ENCODE results near the gene PDE4D. TPM values are rescaled to one million over a fixed set of nuclear protein-coding genes. Genes with fewer than 3 reads are reported as not detected.

The PDE4D gene
- total and polyA plus RNA-seq, 2 donors (not counting 1 experiment from before 2014, with no cell fraction given): 14.9 to 171 TPM

DNA sequence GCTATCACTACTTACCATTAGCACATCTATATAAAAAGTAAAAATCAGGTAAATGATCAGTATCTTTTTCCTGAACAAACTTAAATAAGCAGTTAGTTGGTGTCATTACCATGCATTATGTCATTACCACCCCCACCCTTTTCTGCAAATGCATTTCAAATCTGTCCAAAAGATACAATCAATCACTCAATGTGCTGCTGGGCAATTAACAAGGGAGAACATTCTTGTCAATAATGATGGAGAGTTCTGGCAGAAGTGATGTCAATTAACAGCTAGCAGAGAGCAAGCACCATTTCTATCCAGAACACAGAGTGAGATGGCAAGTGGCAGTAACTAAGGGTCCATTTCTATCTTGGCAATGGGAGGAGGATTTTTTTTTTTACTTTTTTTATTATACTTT, 3.5 kb upstream of the PDE4D start:
- H3K27ac ChIP-seq (ENCODE audit: low read length in 2 of 2): no peak overlapping the region
- ChIA-PET CTCF (no interaction called here), POLR2A (no interaction called here)
- no peak overlapping the region for H3K27ac Mint-ChIP-seq
- H4K20me1 ChIP-seq (ENCODE audit: control insufficient read depth, insufficient read depth, low read length, poor library complexity, severe bottlenecking): no peaks in the 10 kb centered on the region
- intact Hi-C loops (cut with micrococcal nuclease): no loop called here
- ATAC-seq (ENCODE audit: low read depth): no peak
- H3K9ac ChIP-seq (ENCODE audit: low read length): no peak overlapping the region
- TF ChIP-seq, protein P1, sequence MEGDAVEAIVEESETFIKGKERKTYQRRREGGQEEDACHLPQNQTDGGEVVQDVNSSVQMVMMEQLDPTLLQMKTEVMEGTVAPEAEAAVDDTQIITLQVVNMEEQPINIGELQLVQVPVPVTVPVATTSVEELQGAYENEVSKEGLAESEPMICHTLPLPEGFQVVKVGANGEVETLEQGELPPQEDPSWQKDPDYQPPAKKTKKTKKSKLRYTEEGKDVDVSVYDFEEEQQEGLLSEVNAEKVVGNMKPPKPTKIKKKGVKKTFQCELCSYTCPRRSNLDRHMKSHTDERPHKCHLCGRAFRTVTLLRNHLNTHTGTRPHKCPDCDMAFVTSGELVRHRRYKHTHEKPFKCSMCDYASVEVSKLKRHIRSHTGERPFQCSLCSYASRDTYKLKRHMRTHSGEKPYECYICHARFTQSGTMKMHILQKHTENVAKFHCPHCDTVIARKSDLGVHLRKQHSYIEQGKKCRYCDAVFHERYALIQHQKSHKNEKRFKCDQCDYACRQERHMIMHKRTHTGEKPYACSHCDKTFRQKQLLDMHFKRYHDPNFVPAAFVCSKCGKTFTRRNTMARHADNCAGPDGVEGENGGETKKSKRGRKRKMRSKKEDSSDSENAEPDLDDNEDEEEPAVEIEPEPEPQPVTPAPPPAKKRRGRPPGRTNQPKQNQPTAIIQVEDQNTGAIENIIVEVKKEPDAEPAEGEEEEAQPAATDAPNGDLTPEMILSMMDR (IDR thresholded peaks at IDR 0.05): no peak
- H3K9me3 ChIP-seq (ENCODE audit: control extremely low read depth in 1 of 3, control insufficient read depth in 2 of 3, insufficient read depth in 1 of 3, low read length in 2 of 3): peaks cover 0 to 6% (median 0%) of the 10 kb centered on the region in 3 donors
- H3K36me3 ChIP-seq (replicated peaks in 1 of 2; ENCODE audit: control extremely low read depth in 1 of 2, control insufficient read depth in 1 of 2, extremely low read depth in 1 of 2, insufficient read depth in 2 of 2, low read length in 1 of 2): no peaks in the 10 kb centered on the region
- no peak overlapping the region for H3K4me2 ChIP-seq (replicated peaks; ENCODE audit: low read depth, low read length, poor library complexity, severe bottlenecking)
- H3K4me3 Mint-ChIP-seq: no peak overlapping the region
- peaks cover 12% of the 10 kb centered on the region for H3K4me1 Mint-ChIP-seq
- H3K27me3 Mint-ChIP-seq: peaks cover 51% of the 10 kb centered on the region
- no peaks in the 10 kb centered on the region for H3K79me2 ChIP-seq (ENCODE audit: control insufficient read depth, insufficient read depth, low read length)
- no peak for DNase-seq
- peaks cover 0 to 26% (median 19%) of the 10 kb centered on the region in 4 experiments for H3K27me3 ChIP-seq (replicated peaks in 1 of 4; ENCODE audit: control extremely low read depth in 1 of 4, control insufficient read depth in 3 of 4, insufficient read depth in 4 of 4, low read length in 3 of 4)
- no peak overlapping the region for H2AFZ ChIP-seq (ENCODE audit: insufficient read depth, low read depth, low read length, poor library complexity, severe bottlenecking)
- no peaks in the 10 kb centered on the region for H3K9me3 Mint-ChIP-seq (ENCODE audit: insufficient read depth)
- H3K4me3 ChIP-seq (ENCODE audit: control extremely low read depth in 1 of 5, extremely low read depth in 1 of 5, insufficient read depth in 1 of 5, low read depth in 2 of 5, low read length in 4 of 5): no peak overlapping the region
- peaks cover 8 to 17% of the 10 kb centered on the region in 2 donors for H3K4me1 ChIP-seq (ENCODE audit: control insufficient read depth in 2 of 2, insufficient read depth in 2 of 2, low read length in 2 of 2)

DNA sequence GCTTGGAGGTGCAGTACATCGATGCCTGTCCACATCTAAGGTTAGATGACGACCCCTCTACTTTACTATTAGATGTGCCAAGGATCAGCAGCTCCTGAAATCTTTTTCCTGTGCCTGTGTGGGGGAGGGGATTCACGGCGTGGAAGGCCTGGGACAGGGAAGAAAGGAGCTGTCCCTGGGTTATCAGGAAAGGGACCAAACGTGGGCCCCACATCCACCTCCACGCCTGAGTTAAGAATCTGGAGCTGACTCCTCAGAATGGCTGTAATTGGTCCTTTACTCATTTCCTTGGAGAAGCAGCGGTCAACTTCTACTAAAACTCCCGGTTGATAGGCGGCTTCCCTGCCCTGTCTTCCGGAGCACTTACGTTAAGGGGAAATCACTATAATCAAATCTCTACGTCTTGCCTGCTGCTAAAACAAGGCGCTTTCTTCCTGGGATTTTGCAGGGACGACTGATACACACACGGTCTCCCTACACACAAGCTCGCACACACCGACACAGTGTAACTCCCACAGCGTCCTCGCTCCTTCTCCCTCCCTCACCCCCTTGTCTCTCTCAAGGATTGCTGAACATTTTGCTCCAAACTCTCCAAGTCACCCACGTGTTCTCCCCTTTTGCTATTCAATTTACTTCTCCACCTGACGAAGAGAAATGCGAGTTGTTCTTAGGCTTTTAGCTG, 1.4 kb downstream of the PDE4D start:
- ChIA-PET CTCF (no interaction called here), POLR2A (no interaction called here)
- H3K9me3 Mint-ChIP-seq (ENCODE audit: insufficient read depth): no peaks in the 10 kb centered on the region
- Histone ChIP-seq H3K4me1 (ENCODE audit: control insufficient read depth in 2 of 2, insufficient read depth in 2 of 2, low read length in 2 of 2) (peaks cover 8 to 17% of the 10 kb centered on the region in 2 donors), H3K4me3 (ENCODE audit: control extremely low read depth in 1 of 5, extremely low read depth in 1 of 5, insufficient read depth in 1 of 5, low read depth in 2 of 5, low read length in 4 of 5) (no peak overlapping the region), H3K27ac (ENCODE audit: low read length in 2 of 2) (no peak overlapping the region), H3K79me2 (ENCODE audit: control insufficient read depth, insufficient read depth, low read length) (no peaks in the 10 kb centered on the region), H3K36me3 (replicated peaks in 1 of 2; ENCODE audit: control extremely low read depth in 1 of 2, control insufficient read depth in 1 of 2, extremely low read depth in 1 of 2, insufficient read depth in 2 of 2, low read length in 1 of 2) (no peaks in the 10 kb centered on the region), H3K9me3 (ENCODE audit: control extremely low read depth in 1 of 3, control insufficient read depth in 2 of 3, insufficient read depth in 1 of 3, low read length in 2 of 3) (peaks cover 0 to 6% (median 0%) of the 10 kb centered on the region in 3 donors), H3K9ac (ENCODE audit: low read length) (no peak overlapping the region), H3K27me3 (replicated peaks in 1 of 4; ENCODE audit: control extremely low read depth in 1 of 4, control insufficient read depth in 3 of 4, insufficient read depth in 4 of 4, low read length in 3 of 4) (peaks cover 0 to 32% (median 26%) of the 10 kb centered on the region in 4 experiments), H4K20me1 (ENCODE audit: control insufficient read depth, insufficient read depth, low read length, poor library complexity, severe bottlenecking) (no peaks in the 10 kb centered on the region), H3K4me2 (replicated peaks; ENCODE audit: low read depth, low read length, poor library complexity, severe bottlenecking) (no peak overlapping the region), H2AFZ (ENCODE audit: insufficient read depth, low read depth, low read length, poor library complexity, severe bottlenecking) (no peak overlapping the region)
- TF ChIP-seq, protein P1 (IDR thresholded peaks at IDR 0.05): no peak
- TF ChIP-seq EZH2 (IDR thresholded peaks at IDR 0.05; ENCODE audit: borderline replicate concordance, insufficient read depth, low read depth, low read length, poor library complexity, severe bottlenecking): no peak
- 14% methylated on average over 17 of the region's 22 CpGs for WGBS (ENCODE audit: insufficient coverage)
- no peak overlapping the region for H3K27ac Mint-ChIP-seq
- DNase-seq (no peak), ATAC-seq (ENCODE audit: low read depth) (no peak)
- peaks cover 12% of the 10 kb centered on the region for H3K4me1 Mint-ChIP-seq
- no peak overlapping the region for H3K4me3 Mint-ChIP-seq
- intact Hi-C loops (cut with micrococcal nuclease): no loop called here
- H3K27me3 Mint-ChIP-seq: peaks cover 55% of the 10 kb centered on the region
